ENCODE results near the gene HAUS6.

Gene HAUS6

DNA sequence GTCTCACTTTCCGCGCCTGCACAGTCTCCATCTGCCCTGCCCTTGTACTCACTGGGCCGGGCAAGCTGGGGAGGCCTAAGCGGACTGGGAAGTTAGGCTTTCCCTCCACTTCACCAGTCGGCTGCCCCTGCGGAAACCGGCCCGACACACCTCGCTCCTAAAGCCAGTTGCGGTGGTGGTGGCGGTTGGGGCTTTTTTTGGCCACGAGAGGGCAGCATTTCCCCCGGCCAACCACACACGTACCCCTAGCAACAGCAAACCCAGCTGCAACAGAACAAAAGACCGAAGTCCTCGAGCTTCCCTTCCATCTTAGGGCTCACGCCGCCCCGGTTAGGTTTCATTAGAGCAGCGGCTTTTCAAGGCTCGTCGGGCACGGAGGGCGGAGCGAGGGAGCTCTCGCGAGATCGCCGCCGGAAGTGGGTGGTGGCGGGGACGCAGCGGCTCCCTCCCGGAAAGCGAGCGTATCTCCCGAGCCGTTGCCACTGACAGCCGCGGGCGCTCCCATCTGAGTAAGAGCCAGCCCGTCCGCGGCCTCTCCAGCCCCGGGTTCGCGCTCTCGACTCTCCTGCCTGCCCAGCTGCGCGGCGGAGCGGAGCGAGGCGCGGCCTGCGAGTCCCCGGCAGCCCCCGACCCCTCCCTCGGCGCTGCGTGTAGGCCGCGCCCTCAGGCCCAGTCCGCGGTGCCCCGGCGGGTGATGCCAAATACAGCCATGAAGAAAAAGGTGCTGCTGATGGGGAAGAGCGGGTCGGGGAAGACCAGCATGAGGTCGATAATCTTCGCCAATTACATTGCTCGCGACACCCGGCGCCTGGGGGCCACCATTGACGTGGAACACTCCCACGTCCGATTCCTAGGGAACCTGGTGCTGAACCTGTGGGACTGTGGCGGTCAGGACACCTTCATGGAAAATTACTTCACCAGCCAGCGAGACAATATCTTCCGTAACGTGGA is 53.5 kb downstream of the HAUS6 start, which contains the start of gene RRAGA:
Gene RRAGA (plus strand): TSS at position 462 of the 951 bp plus-strand sequence. CDS start 233 bp downstream, at position 695.
- DNase-seq (ENCODE audit: extremely low spot score) = peak; percentile 96
- TF ChIP-seq, protein P1, sequence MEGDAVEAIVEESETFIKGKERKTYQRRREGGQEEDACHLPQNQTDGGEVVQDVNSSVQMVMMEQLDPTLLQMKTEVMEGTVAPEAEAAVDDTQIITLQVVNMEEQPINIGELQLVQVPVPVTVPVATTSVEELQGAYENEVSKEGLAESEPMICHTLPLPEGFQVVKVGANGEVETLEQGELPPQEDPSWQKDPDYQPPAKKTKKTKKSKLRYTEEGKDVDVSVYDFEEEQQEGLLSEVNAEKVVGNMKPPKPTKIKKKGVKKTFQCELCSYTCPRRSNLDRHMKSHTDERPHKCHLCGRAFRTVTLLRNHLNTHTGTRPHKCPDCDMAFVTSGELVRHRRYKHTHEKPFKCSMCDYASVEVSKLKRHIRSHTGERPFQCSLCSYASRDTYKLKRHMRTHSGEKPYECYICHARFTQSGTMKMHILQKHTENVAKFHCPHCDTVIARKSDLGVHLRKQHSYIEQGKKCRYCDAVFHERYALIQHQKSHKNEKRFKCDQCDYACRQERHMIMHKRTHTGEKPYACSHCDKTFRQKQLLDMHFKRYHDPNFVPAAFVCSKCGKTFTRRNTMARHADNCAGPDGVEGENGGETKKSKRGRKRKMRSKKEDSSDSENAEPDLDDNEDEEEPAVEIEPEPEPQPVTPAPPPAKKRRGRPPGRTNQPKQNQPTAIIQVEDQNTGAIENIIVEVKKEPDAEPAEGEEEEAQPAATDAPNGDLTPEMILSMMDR (IDR thresholded peaks at IDR 0.05; ENCODE audit: control extremely low read depth, extremely low read depth, low read depth, missing control alignments) = peak; percentile 76
- CTCF ChIA-PET = interaction anchor here (0.6 to 4.9 kb wide), 26 partner anchors 11 to 422 kb away, joined by 3 to 28 read pairs (median 4); partner anchors contain the start of gene SAXO1
- POLR2A ChIA-PET = interaction anchor here (0.5 to 1.5 kb wide), 4 partner anchors 173 to 1493 kb away, joined by 3 to 5 read pairs (median 4); partner anchors contain the start of gene RPS6

DNA sequence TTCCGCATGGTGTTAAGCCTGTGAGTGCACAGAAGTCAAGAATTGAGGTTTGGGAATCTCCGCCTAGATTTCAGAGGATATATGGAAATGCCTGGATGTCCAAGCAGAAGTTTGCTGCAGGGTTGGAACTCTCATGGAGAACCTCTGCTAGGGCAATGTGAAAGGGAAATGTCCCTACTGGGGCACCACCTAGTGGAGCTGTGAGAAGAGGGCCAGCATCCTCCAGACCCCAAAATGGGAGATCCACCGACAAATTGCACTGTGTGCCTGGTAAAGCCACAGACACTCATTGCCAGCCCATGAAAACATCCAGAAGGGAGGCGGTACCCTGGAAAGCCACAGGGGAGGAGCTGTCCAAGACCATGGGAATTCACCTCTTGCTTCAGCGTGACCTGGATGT is 66.1 kb downstream of the HAUS6 start:
- ChIA-PET CTCF (interaction anchor here (1.0 to 1.8 kb wide), 4 partner anchors 8 to 1226 kb away, joined by 3 to 7 read pairs (median 4); no protein-coding TSS in a partner anchor), POLR2A (no interaction called here)
- TF ChIP-seq, protein P1 (IDR thresholded peaks at IDR 0.05; ENCODE audit: control extremely low read depth, extremely low read depth, low read depth, missing control alignments) = no peak
- no peak for DNase-seq (ENCODE audit: extremely low spot score)

- TF ChIP-seq, protein P1 (IDR thresholded peaks at IDR 0.05; ENCODE audit: control extremely low read depth, extremely low read depth, low read depth, missing control alignments) = no peak
- ChIA-PET POLR2A (no interaction called here), CTCF (interaction anchor here (1.2 to 2.3 kb wide), 4 partner anchors 16 to 779 kb away, joined by 3 to 8 read pairs (median 7); partner anchors contain the start of gene RRAGA)
- no peak for DNase-seq (ENCODE audit: extremely low spot score)
These were observed 69.7 kb downstream of the HAUS6 start, which contains the start of gene SAXO1 for GRCh38 chr9:19033015-19033414. TSS of gene SAXO1 (minus strand) at chr9:19033209. CDS start at chr9:19032908, 301 bp downstream.

GRCh38 chr9:19032406-19032805 is 70.3 kb downstream of the HAUS6 start:
- TF ChIP-seq, protein P1 (IDR thresholded peaks at IDR 0.05; ENCODE audit: control extremely low read depth, extremely low read depth, low read depth, missing control alignments) = no peak
- ChIA-PET CTCF (interaction anchor here (1.3 kb wide), 1 partner anchor 778 kb away, joined by 3 read pairs; no protein-coding TSS in a partner anchor), POLR2A (no interaction called here)
- no peak for DNase-seq (ENCODE audit: extremely low spot score)

- ChIA-PET CTCF (interaction anchor here (1.2 kb wide), 2 partner anchors 10 to 29 kb away, joined by 3 read pairs; no protein-coding TSS in a partner anchor), POLR2A (no interaction called here)
- no peak for DNase-seq (ENCODE audit: extremely low spot score)
- TF ChIP-seq, protein P1 (IDR thresholded peaks at IDR 0.05; ENCODE audit: control extremely low read depth, extremely low read depth, low read depth, missing control alignments) = no peak
These were observed 71.8 kb downstream of the HAUS6 start for GRCh38 chr9:19030899-19031298.

DNA sequence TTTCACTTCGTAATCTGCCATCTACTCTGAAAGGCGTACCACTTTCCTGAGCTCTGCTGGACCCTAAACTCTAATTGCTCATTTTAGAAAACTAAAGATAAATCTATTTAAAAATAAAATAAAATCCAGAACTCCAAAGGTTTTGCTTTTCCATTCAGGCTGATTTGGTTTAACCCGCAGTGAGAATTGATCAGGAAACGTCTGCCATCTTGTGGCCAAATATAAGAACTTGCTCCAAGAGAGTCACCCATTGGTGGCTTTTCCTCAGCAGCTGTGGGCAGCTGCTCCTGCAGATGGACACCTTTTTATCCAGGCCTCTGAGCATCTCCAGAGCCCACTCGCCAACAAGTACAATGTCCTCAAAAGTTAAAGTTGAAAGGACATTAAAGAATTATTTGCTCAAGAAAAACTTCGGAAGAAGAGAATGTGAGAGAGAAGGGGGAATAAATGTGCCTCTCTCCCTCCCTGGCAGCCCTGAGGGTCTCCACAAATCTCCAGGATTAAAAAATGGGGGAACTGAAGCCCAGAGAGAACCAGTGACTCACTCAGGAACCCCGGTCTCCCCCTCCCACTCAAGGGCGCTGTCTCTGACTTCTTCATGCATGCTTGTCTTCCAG is 73.8 kb downstream of the HAUS6 start:
- TF ChIP-seq, protein P1 (IDR thresholded peaks at IDR 0.05; ENCODE audit: control extremely low read depth, extremely low read depth, low read depth, missing control alignments) = peak; percentile 63
- peak; percentile 76 for DNase-seq (ENCODE audit: extremely low spot score)

More for the DNA sequence above, 73.8 kb downstream of the HAUS6 start:
- CTCF ChIA-PET = interaction anchor here (0.7 to 5.2 kb wide), 23 partner anchors 8 to 1496 kb away, joined by 3 to 50 read pairs (median 4); partner anchors contain the start of gene RRAGA
- POLR2A ChIA-PET = no interaction called here

Data from GM10248 (cell line).